Measurements from ENCODE around the gene CD69. TPM values are rescaled to one million over a fixed set of nuclear protein-coding genes. Genes with fewer than 3 reads are reported as not detected.

CD69 gene
- total RNA-seq, 1 experiment from 2014 or later, result not detected

DNA sequence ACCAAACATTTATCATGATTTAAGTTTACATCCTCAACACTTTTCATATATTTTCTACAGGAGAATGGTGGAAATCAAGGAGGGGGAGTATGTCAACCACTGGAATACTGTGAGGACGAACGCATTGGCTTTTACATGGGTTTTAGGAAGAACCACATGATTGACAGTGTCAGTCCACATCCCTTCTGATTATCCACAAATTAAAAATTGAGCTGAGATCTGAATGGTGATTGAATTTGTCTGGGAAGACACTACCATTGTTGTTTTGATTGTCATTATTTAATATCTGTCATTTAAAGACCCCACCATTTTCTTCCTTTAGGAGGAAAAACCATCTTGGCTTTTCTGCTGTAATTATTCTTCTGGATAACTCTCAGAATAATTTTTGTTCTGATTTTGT, 35.2 kb upstream of the CD69 start:
- no peaks in the 10 kb centered on the region for H3K36me3 ChIP-seq (ENCODE audit: low read depth)
- no peak for TF ChIP-seq EZH2 (IDR thresholded peaks at IDR 0.05; ENCODE audit: low read depth)
- TF ChIP-seq, protein P1, sequence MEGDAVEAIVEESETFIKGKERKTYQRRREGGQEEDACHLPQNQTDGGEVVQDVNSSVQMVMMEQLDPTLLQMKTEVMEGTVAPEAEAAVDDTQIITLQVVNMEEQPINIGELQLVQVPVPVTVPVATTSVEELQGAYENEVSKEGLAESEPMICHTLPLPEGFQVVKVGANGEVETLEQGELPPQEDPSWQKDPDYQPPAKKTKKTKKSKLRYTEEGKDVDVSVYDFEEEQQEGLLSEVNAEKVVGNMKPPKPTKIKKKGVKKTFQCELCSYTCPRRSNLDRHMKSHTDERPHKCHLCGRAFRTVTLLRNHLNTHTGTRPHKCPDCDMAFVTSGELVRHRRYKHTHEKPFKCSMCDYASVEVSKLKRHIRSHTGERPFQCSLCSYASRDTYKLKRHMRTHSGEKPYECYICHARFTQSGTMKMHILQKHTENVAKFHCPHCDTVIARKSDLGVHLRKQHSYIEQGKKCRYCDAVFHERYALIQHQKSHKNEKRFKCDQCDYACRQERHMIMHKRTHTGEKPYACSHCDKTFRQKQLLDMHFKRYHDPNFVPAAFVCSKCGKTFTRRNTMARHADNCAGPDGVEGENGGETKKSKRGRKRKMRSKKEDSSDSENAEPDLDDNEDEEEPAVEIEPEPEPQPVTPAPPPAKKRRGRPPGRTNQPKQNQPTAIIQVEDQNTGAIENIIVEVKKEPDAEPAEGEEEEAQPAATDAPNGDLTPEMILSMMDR (conservative IDR thresholded peaks at IDR 0.05), result no peak
- no peak overlapping the region for H3K4me2 ChIP-seq
- no peak overlapping the region for H3K4me3 ChIP-seq
- H3K27me3 ChIP-seq (ENCODE audit: insufficient read depth, low read depth), result no peaks in the 10 kb centered on the region
- intact Hi-C loops (cut with micrococcal nuclease; ENCODE audit: unreplicated experiment), result loop anchor here (5.0 kb wide), 1 partner anchor 734 kb away; no protein-coding TSS in a partner anchor
- H2AFZ ChIP-seq, result no peak overlapping the region
- no peaks in the 10 kb centered on the region for H3K9me2 ChIP-seq (ENCODE audit: insufficient read depth)
- H4K20me1 ChIP-seq (ENCODE audit: insufficient read depth), result no peaks in the 10 kb centered on the region
- ChIA-PET POLR2A (ENCODE audit: unreplicated experiment) (no interaction called here), CTCF (interaction anchor here (0.6 to 3.2 kb wide), 2 partner anchors 46 to 68 kb away, joined by 3 to 52 read pairs; no protein-coding TSS in a partner anchor)
- no peaks in the 10 kb centered on the region for H3K79me2 ChIP-seq (ENCODE audit: low read depth)
- BruUV-seq (replicated peaks), result no TSS peak
- H3K27ac ChIP-seq, result no peak overlapping the region
- DNase-seq, result no peak
- H3K9me3 ChIP-seq (ENCODE audit: insufficient read depth, low read depth), result no peaks in the 10 kb centered on the region
- peaks cover 50% of the 10 kb centered on the region for H3K4me1 ChIP-seq (replicated peaks; ENCODE audit: insufficient read depth)
- H3F3A ChIP-seq (ENCODE audit: insufficient read depth, low read depth), result peaks cover 17% of the 10 kb centered on the region

DNA sequence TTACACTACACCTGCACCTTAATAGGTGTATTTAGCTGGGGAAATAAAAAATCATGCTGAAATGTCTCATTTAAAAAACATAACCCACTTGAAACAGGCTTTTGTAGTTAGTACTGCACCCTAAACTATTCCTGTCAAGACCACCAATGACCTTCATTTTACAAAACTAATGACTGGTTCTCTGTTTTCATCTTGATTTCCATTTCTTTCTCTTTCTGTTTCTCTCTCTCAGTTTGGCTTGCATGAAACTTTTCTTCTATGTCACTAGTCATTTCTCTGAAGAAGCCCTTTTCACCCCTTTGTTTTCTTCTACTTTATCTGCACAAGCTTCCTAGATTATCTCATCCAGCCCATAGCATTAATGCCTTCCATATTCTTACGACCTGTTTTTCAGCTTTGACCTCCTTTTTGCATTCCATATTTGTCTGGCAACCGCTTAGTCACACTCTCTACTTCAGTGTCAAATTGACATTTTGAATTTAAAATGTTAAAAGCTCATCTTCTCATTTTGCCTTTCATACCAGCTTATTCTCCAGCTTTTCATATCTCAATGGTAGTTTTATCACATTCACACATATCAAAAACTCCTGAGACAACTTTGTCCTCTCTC, 33.9 kb upstream of the CD69 start:
- ChIA-PET CTCF (interaction anchor here (0.5 to 1.2 kb wide), 2 partner anchors 44 to 1137 kb away, joined by 9 read pairs; no protein-coding TSS in a partner anchor), POLR2A (ENCODE audit: unreplicated experiment) (interaction anchor here (0.6 kb wide), 2 partner anchors 103 to 137 kb away, joined by 3 read pairs; partner anchors contain the start of gene CLEC2A)
- Histone ChIP-seq H3K4me1 (replicated peaks; ENCODE audit: insufficient read depth) (peaks cover 50% of the 10 kb centered on the region), H3F3A (ENCODE audit: insufficient read depth, low read depth) (peaks cover 17% of the 10 kb centered on the region), H3K27ac (no peak overlapping the region), H3K9me3 (ENCODE audit: insufficient read depth, low read depth) (no peaks in the 10 kb centered on the region), H3K79me2 (ENCODE audit: low read depth) (no peaks in the 10 kb centered on the region), H4K20me1 (ENCODE audit: insufficient read depth) (no peaks in the 10 kb centered on the region), H3K27me3 (ENCODE audit: insufficient read depth, low read depth) (no peaks in the 10 kb centered on the region), H2AFZ (peak overlapping the region; percentile 7; the same call in 1 of the 2 replicates), H3K4me2 (peak overlapping the region; percentile 26; the same call in 1 of the 2 replicates), H3K36me3 (ENCODE audit: low read depth) (no peaks in the 10 kb centered on the region), H3K4me3 (no peak overlapping the region), H3K9me2 (ENCODE audit: insufficient read depth) (no peaks in the 10 kb centered on the region)
- intact Hi-C loops (cut with micrococcal nuclease; ENCODE audit: unreplicated experiment), result loop anchor here (5.0 kb wide), 1 partner anchor 732 kb away; no protein-coding TSS in a partner anchor
- TF ChIP-seq EZH2 (IDR thresholded peaks at IDR 0.05; ENCODE audit: low read depth), result no peak
- DNase-seq, result no peak
- no TSS peak for BruUV-seq (replicated peaks)

DNA sequence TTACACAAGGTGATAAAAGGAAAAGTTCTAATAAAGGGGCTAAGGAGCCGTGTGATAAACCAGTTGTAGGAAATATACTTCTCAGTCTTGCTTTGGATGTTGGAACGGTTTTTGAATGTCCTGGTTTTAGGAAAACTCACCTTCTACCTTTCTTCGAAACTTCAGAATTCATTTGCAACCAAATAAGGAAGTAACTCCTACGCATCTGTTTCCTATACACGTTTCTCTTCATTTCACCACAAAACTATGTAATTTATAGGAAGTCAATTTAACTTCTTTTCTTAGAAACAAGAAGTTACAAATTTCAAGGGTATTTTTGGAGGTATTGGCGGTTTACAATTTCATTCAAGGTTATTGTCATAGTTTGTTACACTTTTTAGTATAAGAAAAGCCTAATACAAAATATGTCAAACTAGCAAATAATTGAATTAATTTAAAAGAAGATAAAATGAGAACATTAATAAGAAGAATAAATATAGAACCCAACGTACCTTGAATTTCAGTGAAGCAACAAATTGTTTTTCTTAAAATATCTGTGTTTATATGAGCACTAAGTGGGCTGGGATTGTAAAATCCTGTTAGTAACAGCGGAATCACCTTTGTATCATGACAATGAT, 33.2 kb upstream of the CD69 start:
- ChIA-PET POLR2A (ENCODE audit: unreplicated experiment) (interaction anchor here (0.6 kb wide), 1 partner anchor 102 kb away, joined by 3 read pairs; no protein-coding TSS in a partner anchor), CTCF (interaction anchor here (0.5 to 1.2 kb wide), 2 partner anchors 43 to 1137 kb away, joined by 9 read pairs; no protein-coding TSS in a partner anchor)
- H3K4me1 ChIP-seq (replicated peaks; ENCODE audit: insufficient read depth), result peaks cover 50% of the 10 kb centered on the region
- no peaks in the 10 kb centered on the region for H3K9me3 ChIP-seq (ENCODE audit: insufficient read depth, low read depth)
- no peaks in the 10 kb centered on the region for H3K27me3 ChIP-seq (ENCODE audit: insufficient read depth, low read depth)
- peaks cover 17% of the 10 kb centered on the region for H3F3A ChIP-seq (ENCODE audit: insufficient read depth, low read depth)
- no TSS peak for BruUV-seq (replicated peaks)
- H3K4me2 ChIP-seq, result no peak overlapping the region
- no peaks in the 10 kb centered on the region for H4K20me1 ChIP-seq (ENCODE audit: insufficient read depth)
- intact Hi-C loops (cut with micrococcal nuclease; ENCODE audit: unreplicated experiment), result no loop called here
- H3K79me2 ChIP-seq (ENCODE audit: low read depth), result no peaks in the 10 kb centered on the region
- H3K36me3 ChIP-seq (ENCODE audit: low read depth), result no peaks in the 10 kb centered on the region
- no peak overlapping the region for H3K4me3 ChIP-seq
- DNase-seq, result peak in 1 of 2 experiments; percentile 10
- H2AFZ ChIP-seq, result no peak overlapping the region
- no peaks in the 10 kb centered on the region for H3K9me2 ChIP-seq (ENCODE audit: insufficient read depth)
- no peak overlapping the region; the same call in 1 of the 2 replicates for H3K27ac ChIP-seq
- no peak for TF ChIP-seq EZH2 (IDR thresholded peaks at IDR 0.05; ENCODE audit: low read depth)
- TF ChIP-seq, protein P1 (conservative IDR thresholded peaks at IDR 0.05), result no peak
